Dermis blood vessel endothelial cell (primary cell): ENCODE measurements around the gene CHST1. TPM values are rescaled to one million over a fixed set of nuclear protein-coding genes. Genes with fewer than 3 reads are reported as not detected.
A peak's percentile ranks its signal among the peaks of the same experiment; 100 is the strongest.

Source experiments
- DNase-seq: peaks from one replicate; pipeline ENCODE4 v3.0.0; 2010
- total RNA-seq: library from RNA; depleted of rRNA; stranded (reverse); fragments of >200 nt; gene quantifications from 2 replicates; pipeline ENCODE4 v1.2.3, GENCODE V29; 2014

Gene CHST1
- total RNA-seq, 1 donor from 2014 or later = 23.1 TPM

GRCh38 chr11:45674481-45675190 lies 9.2 kb upstream of the CHST1 start:
- no peak for DNase-seq

DNA sequence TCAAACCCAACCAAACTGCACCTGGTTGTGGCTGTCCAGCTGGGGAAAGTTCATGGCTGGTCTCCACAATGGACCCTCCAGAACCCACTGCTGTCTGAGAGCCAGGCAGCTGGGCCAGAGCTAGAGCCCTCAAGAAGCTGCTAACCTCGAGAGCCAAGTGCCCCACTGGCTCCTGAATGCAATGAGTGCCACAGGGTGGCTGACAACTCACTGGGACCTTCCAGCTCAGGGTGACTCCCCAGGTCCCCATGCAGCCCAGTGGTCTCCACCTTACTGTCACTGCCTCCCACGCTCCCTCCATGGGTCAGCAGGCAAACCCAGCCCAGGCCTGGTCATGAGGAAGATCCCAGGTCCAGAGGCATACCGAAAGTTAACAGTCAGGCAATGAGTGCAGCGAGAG lies 8.0 kb upstream of the CHST1 start:
- no peak for DNase-seq

DNA sequence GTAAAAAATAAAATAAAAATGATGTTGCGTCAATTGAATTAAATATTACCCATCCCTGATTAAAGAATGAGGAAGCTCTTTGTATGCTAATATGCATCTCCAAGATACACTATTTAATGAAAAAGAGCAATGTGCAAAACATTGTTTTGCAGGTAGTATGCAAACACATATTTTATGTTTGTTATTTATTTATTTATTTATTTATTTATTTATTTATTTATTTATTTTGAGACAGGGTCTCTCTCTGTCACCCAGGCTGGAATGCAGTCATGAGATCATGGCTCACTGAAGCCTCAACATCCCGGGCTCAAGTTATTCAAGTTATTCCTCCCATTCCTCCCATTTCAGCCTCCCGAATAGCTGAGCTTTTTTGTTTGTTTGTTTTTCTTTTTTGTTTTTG lies 7.2 kb upstream of the CHST1 start:
- DNase-seq = no peak

GRCh38 chr11:45671246-45672171 lies 6.1 kb upstream of the CHST1 start:
- no peak for DNase-seq

- no peak for DNase-seq
Observed at GRCh38 chr11:45670386-45671135, 5.1 kb upstream of the CHST1 start.

GRCh38 chr11:45669956-45670355 lies 4.5 kb upstream of the CHST1 start:
- DNase-seq = no peak

DNA sequence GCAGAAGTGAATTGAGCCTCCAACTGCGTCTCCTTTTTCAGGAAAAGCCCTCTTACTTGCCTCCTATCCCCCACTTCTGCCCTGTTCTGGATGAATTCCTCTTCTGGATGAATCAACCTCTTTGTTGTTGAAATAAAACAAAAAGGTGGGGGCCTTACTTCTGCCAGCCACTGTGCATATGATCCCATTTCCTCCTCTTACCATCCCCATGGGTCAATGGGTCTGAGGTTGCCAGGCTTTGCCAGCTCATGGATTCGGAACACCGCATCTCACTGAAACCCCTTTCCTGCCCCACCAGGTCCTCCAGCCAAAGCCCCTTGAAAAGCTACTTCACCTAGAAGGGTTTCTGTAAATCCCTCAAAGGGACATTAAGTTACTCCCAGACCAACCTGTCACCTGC lies 3.7 kb upstream of the CHST1 start:
- no peak for DNase-seq

DNA sequence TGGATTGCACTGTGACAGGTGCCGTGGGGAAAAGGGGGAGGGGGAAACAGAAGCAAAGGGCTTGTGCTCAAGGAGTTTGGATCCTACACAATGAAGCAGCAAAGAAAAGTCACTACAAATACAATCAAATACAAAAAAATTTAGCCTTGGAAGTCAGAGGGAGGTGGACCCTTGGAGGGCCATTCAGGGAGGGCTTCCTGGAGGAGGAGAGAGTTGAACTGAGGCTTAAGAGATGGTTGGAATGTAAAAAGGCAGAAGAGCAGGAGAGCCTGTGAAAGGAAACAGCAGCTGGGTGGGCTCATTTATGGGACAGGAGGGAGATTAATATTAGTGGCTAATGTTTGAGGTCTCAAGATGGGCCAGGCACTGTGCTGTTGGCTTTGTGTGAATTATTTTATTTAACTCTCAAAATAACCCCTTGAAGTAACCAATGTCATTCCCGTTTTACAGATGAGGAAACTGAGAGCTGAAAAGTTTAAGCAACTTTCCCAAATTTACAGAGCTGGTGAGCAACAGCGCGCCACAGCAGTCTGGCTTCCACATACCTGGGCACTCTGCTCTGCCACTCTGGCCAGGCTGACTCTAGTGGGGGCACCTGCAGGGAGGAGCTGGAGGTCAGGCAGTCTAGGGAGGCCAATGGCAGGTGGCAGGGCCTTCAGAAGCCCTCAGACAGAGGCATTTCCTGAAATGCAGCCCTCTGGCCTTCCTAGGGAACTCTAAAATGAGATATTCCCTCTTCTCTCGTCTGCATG lies 2.7 kb upstream of the CHST1 start:
- no peak for DNase-seq

DNA sequence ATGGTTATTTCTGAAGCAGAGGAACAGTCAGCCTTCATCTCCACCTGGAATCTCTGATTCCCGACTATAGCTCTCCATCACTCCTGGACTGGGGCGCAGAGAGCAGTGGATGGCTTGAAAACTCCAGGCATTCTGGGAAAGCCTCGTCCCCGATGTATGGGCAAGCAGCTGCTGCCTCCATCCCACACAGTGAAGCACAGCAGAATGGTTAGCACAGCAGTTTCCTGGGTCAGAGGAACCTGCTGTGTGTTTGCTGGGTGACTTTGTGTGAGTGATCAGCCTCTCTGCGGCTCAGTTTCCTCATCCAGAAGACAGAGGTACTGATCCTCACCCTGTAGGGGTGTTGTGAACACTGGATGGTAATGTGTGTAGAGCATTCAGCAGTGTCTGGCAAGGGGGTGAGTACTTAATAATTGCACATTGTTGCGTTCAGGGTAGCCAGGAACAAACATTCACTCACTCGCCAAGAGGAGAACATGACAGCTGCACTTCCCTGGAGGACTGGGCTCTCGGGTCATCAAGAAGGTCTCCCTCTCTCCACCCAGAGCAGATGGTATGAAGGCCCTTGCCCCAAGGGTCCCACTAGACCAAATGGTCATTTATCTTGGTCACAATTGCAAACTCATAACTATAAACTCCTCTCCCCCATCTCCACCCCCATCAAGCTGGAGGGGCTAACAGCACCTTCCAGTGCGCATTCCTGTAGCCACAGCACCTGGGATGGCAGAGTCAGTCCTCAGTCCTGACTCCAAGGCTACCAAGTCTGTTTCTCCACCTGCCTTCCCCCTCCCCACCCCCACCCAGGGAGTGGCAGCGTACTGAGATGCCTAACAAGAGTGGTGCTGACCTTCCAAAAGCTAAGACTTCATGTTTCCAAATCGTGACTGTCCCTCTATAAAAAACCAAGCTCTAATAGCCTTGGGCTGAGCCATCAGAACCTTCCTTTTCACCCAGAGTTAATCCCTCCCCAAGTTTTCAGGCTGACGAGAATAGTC lies 1.5 kb upstream of the CHST1 start:
- no peak for DNase-seq

- DNase-seq = no peak
Observed at GRCh38 chr11:45665933-45666647, 668 bp upstream of the CHST1 start.

- no peak for DNase-seq
Observed at GRCh38 chr11:45664376-45665205, 831 bp downstream of the CHST1 start.

GRCh38 chr11:45663486-45664375 lies 1.7 kb downstream of the CHST1 start:
- DNase-seq = no peak

- peak; percentile 85 for DNase-seq
Observed at GRCh38 chr11:45662665-45663485, 2.5 kb downstream of the CHST1 start.

DNA sequence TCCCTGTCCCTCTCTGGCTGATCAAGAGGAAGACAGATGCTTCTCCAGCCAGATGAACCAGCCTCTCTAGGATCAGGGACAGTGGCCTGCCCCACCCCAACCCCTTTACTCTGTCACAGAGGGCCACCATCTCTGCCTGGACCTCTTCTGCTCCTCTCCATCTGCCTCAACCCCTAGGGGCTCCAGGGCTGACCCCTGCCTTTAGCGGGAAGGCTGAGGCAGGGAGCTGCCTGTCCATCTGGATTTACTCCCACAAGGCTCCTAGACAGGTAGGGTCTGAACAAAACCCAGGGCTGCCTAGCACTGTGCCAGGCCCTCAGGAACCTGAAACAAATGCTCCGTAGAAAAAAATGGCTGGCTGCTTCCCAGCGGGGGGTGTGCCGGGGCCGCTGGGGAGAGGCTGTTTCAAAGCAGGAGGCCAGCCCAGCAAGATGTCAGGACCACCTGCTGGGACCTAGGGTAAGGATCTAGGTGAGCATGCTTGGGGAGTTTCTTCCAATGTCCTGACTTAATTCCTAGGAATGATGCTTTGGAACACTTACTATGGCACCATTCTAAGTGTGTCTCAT lies 3.2 kb downstream of the CHST1 start:
- DNase-seq = no peak

DNA sequence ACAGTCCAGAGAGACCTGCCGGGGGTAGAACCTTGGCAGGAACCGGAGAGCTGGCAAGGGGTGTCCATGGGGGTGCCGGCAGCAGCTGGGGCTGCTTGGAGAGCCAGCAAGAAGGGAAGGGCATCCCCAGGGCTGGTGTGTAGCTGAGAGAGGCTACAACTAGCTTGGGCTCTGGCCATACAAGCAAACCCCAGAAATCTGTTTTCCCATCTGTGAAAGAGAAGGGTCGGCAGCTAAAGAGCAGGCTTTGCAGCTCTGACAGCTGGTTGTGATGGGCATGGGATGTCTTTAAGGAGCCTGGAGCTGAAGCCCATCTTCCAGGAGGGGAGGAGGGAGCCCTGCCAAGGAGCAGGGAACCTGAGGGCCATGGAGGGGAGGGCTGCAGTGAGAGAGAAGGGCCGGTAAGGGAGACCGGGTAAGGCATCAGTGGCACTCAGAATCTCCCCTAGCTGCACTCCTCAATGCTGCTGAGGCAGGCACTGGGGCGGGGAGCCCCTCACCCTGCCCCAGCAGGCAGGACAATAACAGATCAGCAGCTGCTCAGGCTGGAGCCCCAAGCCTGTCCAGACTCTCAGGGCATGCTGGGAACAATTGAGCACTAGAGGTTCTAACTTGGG lies 3.9 kb downstream of the CHST1 start:
- no peak for DNase-seq

- DNase-seq = no peak
Observed at GRCh38 chr11:45660729-45661438, 4.5 kb downstream of the CHST1 start.
